Calu3 (cell line): ENCODE results near the gene ACSBG1. TPM values are rescaled to one million over a fixed set of nuclear protein-coding genes. Genes with fewer than 3 reads are reported as not detected.

Experiments used
- BruUV-seq: library from RNA; stranded (reverse); fragments of 400-500 nt; replicated peaks from 2 replicates; lab custom pipeline; 2021; lab: Mats Ljungman, UMichigan
- CTCF ChIA-PET: fragments of 300-600 bp; sonication (Branson Sonifier 250); formaldehyde crosslinking; loops from one replicate; lab custom pipeline; 2022; ENCODE audit warnings: antibody characterized with exemption; lab: Charles Lee
- DNase-seq: peaks from one replicate; pipeline ENCODE4 v3.0.0; 2022
- H3K27ac Mint-ChIP-seq: one replicate; pipeline ENCODE4 v1.8.0; 2022; ENCODE audit warnings: mixed read lengths; ENCODE audit not compliant: unreplicated experiment
- H3K27me3 Mint-ChIP-seq: one replicate; pipeline ENCODE4 v1.8.0; 2022; ENCODE audit warnings: mixed read lengths; ENCODE audit not compliant: unreplicated experiment
- H3K36me3 Mint-ChIP-seq: one replicate; pipeline ENCODE4 v1.8.0; 2022; ENCODE audit warnings: mild to moderate bottlenecking, moderate library complexity, mixed read lengths; ENCODE audit not compliant: insufficient read depth, unreplicated experiment
- H3K4me1 Mint-ChIP-seq: one replicate; pipeline ENCODE4 v1.8.0; 2022; ENCODE audit warnings: mild to moderate bottlenecking, low read depth, mixed read lengths; ENCODE audit not compliant: unreplicated experiment
- H3K4me3 Mint-ChIP-seq: one replicate; pipeline ENCODE4 v1.8.0; 2022; ENCODE audit warnings: mild to moderate bottlenecking, low read depth, moderate library complexity, mixed read lengths; ENCODE audit not compliant: unreplicated experiment
- H3K9me3 Mint-ChIP-seq: one replicate; pipeline ENCODE4 v1.8.0; 2022; ENCODE audit warnings: low read depth, mixed read lengths; ENCODE audit not compliant: unreplicated experiment
- intact Hi-C: fragments of 100-400 bp; cut with micrococcal nuclease; formaldehyde crosslinking; loops from one replicate; pipeline ENCODE4 v1.10.0; 2022; ENCODE audit not compliant: unreplicated experiment
- total RNA-seq: library from RNA; stranded (reverse); gene quantifications from 2 replicates; pipeline ENCODE4 v1.2.3, GENCODE V29; 2022
- TF ChIP-seq, protein P1 (sequence below): fragments of 200-600 bp; IDR thresholded peaks from one replicate; pipeline ENCODE4 v1.8.0; 2022; ENCODE audit warnings: antibody characterized with exemption; ENCODE audit not compliant: unreplicated experiment

The ACSBG1 gene
- total RNA-seq, 1 experiment from 2014 or later, result 0.45 TPM

DNA sequence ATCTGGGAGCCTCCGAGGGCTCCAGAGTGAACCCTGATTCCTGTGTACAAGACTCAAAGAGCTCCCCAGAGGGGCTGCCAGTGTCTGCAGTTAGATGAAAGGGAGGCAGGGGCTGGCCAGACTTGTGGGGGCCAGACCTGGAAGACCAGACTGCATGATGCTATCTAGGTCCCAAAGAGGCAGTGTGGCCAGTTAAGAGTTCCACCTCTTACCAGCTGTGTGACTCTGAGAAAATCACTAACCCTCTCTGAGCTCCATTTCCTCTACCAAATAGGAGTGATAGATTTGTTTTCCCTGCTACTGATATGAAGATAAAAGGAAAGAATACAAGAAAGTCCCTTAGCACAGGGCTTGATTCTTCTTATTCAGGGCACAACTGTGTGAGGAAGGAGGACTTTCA lies 29.0 kb downstream of the ACSBG1 start:
- TF ChIP-seq, protein P1, sequence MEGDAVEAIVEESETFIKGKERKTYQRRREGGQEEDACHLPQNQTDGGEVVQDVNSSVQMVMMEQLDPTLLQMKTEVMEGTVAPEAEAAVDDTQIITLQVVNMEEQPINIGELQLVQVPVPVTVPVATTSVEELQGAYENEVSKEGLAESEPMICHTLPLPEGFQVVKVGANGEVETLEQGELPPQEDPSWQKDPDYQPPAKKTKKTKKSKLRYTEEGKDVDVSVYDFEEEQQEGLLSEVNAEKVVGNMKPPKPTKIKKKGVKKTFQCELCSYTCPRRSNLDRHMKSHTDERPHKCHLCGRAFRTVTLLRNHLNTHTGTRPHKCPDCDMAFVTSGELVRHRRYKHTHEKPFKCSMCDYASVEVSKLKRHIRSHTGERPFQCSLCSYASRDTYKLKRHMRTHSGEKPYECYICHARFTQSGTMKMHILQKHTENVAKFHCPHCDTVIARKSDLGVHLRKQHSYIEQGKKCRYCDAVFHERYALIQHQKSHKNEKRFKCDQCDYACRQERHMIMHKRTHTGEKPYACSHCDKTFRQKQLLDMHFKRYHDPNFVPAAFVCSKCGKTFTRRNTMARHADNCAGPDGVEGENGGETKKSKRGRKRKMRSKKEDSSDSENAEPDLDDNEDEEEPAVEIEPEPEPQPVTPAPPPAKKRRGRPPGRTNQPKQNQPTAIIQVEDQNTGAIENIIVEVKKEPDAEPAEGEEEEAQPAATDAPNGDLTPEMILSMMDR, result no peak
- Mint-ChIP-seq H3K27me3 (peaks cover 28% of the 10 kb centered on the region), H3K36me3 (peaks cover 8% of the 10 kb centered on the region), H3K4me1 (peaks cover 24% of the 10 kb centered on the region), H3K9me3 (no peaks in the 10 kb centered on the region), H3K27ac (no peak overlapping the region), H3K4me3 (no peak overlapping the region)
- DNase-seq, result no peak
- intact Hi-C loops, result no loop called here
- no TSS peak for BruUV-seq
- CTCF ChIA-PET, result interaction anchor here (1.5 to 1.6 kb wide), 2 partner anchors 10 to 92 kb away, joined by 3 to 13 read pairs; no protein-coding TSS in a partner anchor

DNA sequence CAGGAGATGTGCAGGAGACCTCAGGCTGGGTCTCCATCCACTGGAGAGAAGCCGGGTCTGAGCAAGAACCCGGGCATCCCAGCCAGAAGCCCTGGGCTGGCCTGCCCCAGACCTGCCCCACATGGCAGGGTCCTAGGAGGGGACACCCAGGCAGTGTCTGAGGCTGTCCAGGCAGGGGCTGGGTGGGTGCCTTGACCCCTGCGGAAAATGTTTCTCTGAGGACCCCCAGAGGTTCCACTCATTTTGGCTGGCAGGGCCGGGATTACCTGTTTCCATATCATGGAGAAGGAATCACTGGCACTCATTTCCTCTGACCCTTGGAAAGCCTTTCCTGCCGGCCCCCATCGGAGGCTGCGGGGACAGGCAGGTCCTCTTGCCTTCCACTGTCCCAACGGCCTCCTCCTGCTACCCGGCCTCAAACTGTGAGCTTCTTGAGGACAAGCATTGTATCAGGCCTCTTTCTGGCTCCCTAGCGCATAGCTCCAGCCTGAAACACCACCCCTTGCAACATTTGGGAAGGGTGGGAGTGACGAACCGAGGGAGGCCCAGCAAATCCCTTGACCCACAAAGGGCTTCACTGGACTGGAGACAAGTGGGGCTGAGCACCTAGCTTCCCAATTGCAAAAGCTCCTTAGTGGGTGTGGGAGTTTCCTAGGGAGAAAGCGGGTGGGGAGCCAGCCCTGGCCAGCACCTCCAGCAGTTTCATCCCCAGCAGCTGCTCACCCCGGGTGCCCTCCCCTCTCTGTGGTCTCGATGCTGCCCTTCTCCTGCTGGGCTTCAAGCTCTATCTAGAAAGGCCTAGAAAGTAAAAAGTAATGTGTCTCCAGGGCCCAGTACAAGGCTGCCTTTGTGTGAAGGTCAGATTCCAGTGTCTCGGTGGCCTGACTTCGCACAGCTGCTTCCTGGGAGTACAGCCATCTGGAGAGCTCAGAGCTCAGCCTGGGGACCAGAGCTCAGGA lies 29.7 kb downstream of the ACSBG1 start:
- no peak overlapping the region for H3K27ac Mint-ChIP-seq
- H3K4me1 Mint-ChIP-seq, result peaks cover 17% of the 10 kb centered on the region
- peaks cover 6% of the 10 kb centered on the region for H3K36me3 Mint-ChIP-seq
- intact Hi-C loops, result no loop called here
- H3K27me3 Mint-ChIP-seq, result peaks cover 35% of the 10 kb centered on the region
- no peaks in the 10 kb centered on the region for H3K9me3 Mint-ChIP-seq
- CTCF ChIA-PET, result interaction anchor here (0.5 to 1.6 kb wide), 3 partner anchors 9 to 360 kb away, joined by 3 to 13 read pairs (median 3); no protein-coding TSS in a partner anchor
- no peak for DNase-seq
- BruUV-seq, result no TSS peak
- H3K4me3 Mint-ChIP-seq, result no peak overlapping the region
- TF ChIP-seq, protein P1, result no peak

DNA sequence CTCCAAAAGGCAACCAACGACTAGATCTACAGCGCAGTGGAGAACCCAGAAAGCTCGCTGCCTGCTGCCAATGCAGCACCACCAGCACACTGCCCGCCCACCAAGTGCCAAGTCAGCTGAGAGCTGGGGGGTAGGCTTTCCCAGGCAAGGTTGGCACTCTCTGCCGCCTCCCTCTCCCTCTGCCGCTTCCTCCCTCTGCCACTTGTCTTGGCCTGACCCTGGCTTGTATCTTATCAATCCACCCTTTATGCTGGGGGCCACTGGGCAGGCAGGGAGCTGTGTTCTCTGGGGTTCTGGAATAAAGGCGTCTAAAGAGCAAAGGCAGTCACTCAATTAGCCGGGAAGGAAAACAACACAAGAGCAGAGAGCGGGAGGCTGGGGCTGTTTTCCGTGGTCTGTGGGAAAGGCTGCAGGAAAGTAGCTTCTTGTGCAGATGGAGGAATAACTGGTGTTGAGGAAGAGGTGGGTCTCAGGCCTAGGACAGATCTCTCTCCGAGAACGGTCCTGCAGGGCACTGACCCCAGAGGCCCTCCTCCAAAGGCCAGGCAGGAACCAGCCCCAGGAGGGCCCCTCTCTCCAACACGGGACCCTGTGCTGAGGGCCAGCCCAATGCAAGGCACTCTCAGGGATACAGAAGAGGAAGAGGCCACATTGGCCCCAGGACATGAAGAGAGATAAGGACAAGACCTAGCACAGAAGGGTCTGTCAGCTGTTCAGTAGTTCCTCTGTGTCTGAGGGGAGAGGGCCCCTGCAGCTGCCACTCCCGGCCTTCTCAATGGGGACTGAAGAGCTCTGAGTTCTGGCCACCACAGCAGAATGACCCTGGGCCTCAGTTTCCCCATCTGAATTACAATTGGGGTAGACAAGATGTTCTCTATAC lies 30.8 kb downstream of the ACSBG1 start:
- Mint-ChIP-seq H3K27ac (no peak overlapping the region), H3K27me3 (peaks cover 37% of the 10 kb centered on the region), H3K4me1 (peaks cover 8% of the 10 kb centered on the region), H3K9me3 (no peaks in the 10 kb centered on the region), H3K36me3 (no peaks in the 10 kb centered on the region), H3K4me3 (no peak overlapping the region)
- TF ChIP-seq, protein P1, result no peak
- no TSS peak for BruUV-seq
- CTCF ChIA-PET, result interaction anchor here (0.5 to 1.0 kb wide), 4 partner anchors 9 to 890 kb away, joined by 3 to 4 read pairs (median 3); no protein-coding TSS in a partner anchor
- DNase-seq, result no peak
- intact Hi-C loops, result no loop called here
